H9 (cell line): Measurements from ENCODE around the gene TM4SF1. TPM values are rescaled to one million over a fixed set of nuclear protein-coding genes. Genes with fewer than 3 reads are reported as not detected.

Experiments used
- DNase-seq: peaks from one replicate; pipeline ENCODE4 v3.0.0-alpha.2; 2017
- H2AFZ ChIP-seq: one replicate; pipeline ENCODE4 v1.6.1; 2013; ENCODE audit warnings: mild to moderate bottlenecking, low read length, control low read depth, moderate library complexity
- H2AK5ac ChIP-seq: 2 replicates; pipeline ENCODE4 v1.6.1; 2013; ENCODE audit warnings: low read length, control low read depth, mixed read lengths; ENCODE audit not compliant: insufficient read length
- H2BK120ac ChIP-seq: one replicate; pipeline ENCODE4 v1.6.1; 2013; ENCODE audit warnings: low read depth, mild to moderate bottlenecking, low read length, control low read depth, inconsistent platforms; ENCODE audit not compliant: poor library complexity, severe bottlenecking
- H2BK12ac ChIP-seq: 2 replicates; pipeline ENCODE4 v1.6.1; 2013; ENCODE audit warnings: low read length, control low read depth, mixed read lengths, low read depth; ENCODE audit not compliant: insufficient read length
- H2BK15ac ChIP-seq: 2 replicates; pipeline ENCODE4 v1.6.1; 2013; ENCODE audit warnings: low read depth, low read length, control low read depth
- H2BK20ac ChIP-seq: one replicate; pipeline ENCODE4 v1.6.1; 2013; ENCODE audit warnings: low read depth, mild to moderate bottlenecking, low read length, control low read depth, inconsistent platforms; ENCODE audit not compliant: poor library complexity, severe bottlenecking
- H2BK5ac ChIP-seq: 2 replicates; pipeline ENCODE4 v1.6.1; 2013; ENCODE audit warnings: low read length, control low read depth, mixed read lengths; ENCODE audit not compliant: insufficient read length
- H3K14ac ChIP-seq: 2 replicates; pipeline ENCODE4 v1.6.1; 2013; ENCODE audit warnings: low read length, control low read depth; ENCODE audit not compliant: insufficient read depth
- H3K18ac ChIP-seq: 2 replicates; pipeline ENCODE4 v1.6.1; 2013; ENCODE audit warnings: low read depth, mild to moderate bottlenecking, mixed read lengths, low read length, control low read depth; ENCODE audit not compliant: insufficient read length
- H3K23ac ChIP-seq: 2 replicates; pipeline ENCODE4 v1.6.1; 2013; ENCODE audit warnings: low read length, control low read depth, mixed read lengths, low read depth; ENCODE audit not compliant: insufficient read length
- H3K23me2 ChIP-seq: 2 replicates; pipeline ENCODE4 v1.6.1; 2013; ENCODE audit warnings: low read depth, mild to moderate bottlenecking, mixed read lengths, low read length, control low read depth; ENCODE audit not compliant: insufficient read length, poor library complexity, severe bottlenecking
- H3K27ac ChIP-seq: 2 replicates; pipeline ENCODE4 v1.5.1; 2013; ENCODE audit warnings: low read length, control low read depth, mixed read lengths, low read depth; ENCODE audit not compliant: insufficient read length
- H3K27me3 ChIP-seq: 2 replicates; pipeline ENCODE4 v1.6.1; 2013; ENCODE audit warnings: low read length, control low read depth, inconsistent platforms; ENCODE audit not compliant: insufficient read depth
- H3K4ac ChIP-seq: 2 replicates; pipeline ENCODE4 v1.6.1; 2013; ENCODE audit warnings: low read depth, mild to moderate bottlenecking, control low read depth, inconsistent platforms, low read length, moderate library complexity
- H3K4me1 ChIP-seq: 2 replicates; pipeline ENCODE4 v1.6.1; 2013; ENCODE audit warnings: low read length, control low read depth, inconsistent platforms; ENCODE audit not compliant: insufficient read depth
- H3K4me2 ChIP-seq: 2 replicates; pipeline ENCODE4 v1.6.1; 2013; ENCODE audit warnings: low read length, control low read depth, mixed read lengths; ENCODE audit not compliant: insufficient read length, insufficient read depth
- H3K56ac ChIP-seq: 2 replicates; pipeline ENCODE4 v1.6.1; 2013; ENCODE audit warnings: low read depth, mild to moderate bottlenecking, mixed read lengths, low read length, control low read depth; ENCODE audit not compliant: insufficient read length
- H3K79me1 ChIP-seq: 2 replicates; pipeline ENCODE4 v1.6.1; 2013; ENCODE audit warnings: low read depth, mild to moderate bottlenecking, moderate library complexity, low read length, control low read depth, inconsistent platforms; ENCODE audit not compliant: insufficient read depth, poor library complexity, severe bottlenecking
- H3K79me2 ChIP-seq: 2 replicates; pipeline ENCODE4 v1.6.1; 2013; ENCODE audit warnings: low read length, control low read depth, inconsistent platforms; ENCODE audit not compliant: insufficient read depth
- H3K9ac ChIP-seq: 2 replicates; pipeline ENCODE4 v1.6.1; 2013; ENCODE audit warnings: low read length, control low read depth, mixed read lengths; ENCODE audit not compliant: insufficient read length; ENCODE audit errors: extremely low read depth
- H3K9me3 ChIP-seq: one replicate; pipeline ENCODE4 v1.6.1; 2013; ENCODE audit warnings: low read depth, low read length, inconsistent platforms; ENCODE audit not compliant: control insufficient read depth
- H3T11ph ChIP-seq: one replicate; pipeline ENCODE4 v1.6.1; 2013; ENCODE audit warnings: mild to moderate bottlenecking, low read length, control low read depth, inconsistent platforms
- H4K20me1 ChIP-seq: one replicate; pipeline ENCODE4 v1.6.1; 2013; ENCODE audit not compliant: control insufficient read depth, insufficient read length, insufficient read depth
- H4K5ac ChIP-seq: 2 replicates; pipeline ENCODE4 v1.6.1; 2013; ENCODE audit warnings: low read depth, mild to moderate bottlenecking, mixed read lengths, low read length, control low read depth; ENCODE audit not compliant: insufficient read length
- H4K8ac ChIP-seq: replicated peaks from 2 replicates; pipeline ENCODE4 v1.6.1; 2013; ENCODE audit warnings: low read length, control low read depth, mixed read lengths, low read depth; ENCODE audit not compliant: insufficient read length
- H4K91ac ChIP-seq: 2 replicates; pipeline ENCODE4 v1.6.1; 2013; ENCODE audit warnings: low read depth, mild to moderate bottlenecking, moderate library complexity, mixed read lengths, low read length, control low read depth; ENCODE audit not compliant: insufficient read length
- H3K27ac Mint-ChIP-seq, 3 experiments: 2 replicates in 2 of 3; 3 replicates in 1 of 3; pipeline ENCODE4 v1.8.0; 2020 to 2021; ENCODE audit warnings: mixed read lengths in 3 of 3, mild to moderate bottlenecking in 1 of 3, moderate library complexity in 1 of 3
- H3K27me3 Mint-ChIP-seq: 2 replicates; pipeline ENCODE4 v1.8.0; 2021; ENCODE audit warnings: low read depth, mild to moderate bottlenecking, moderate library complexity, mixed read lengths
- H3K36me3 Mint-ChIP-seq, 3 experiments: 2 replicates in 2 of 3; 3 replicates in 1 of 3; pipeline ENCODE4 v1.8.0; 2020 to 2021; ENCODE audit warnings: low read depth in 3 of 3, mixed read lengths in 3 of 3; ENCODE audit not compliant: insufficient read depth in 1 of 3
- H3K4me1 Mint-ChIP-seq, 2 experiments: 2 replicates each; pipeline ENCODE4 v1.8.0; 2020; ENCODE audit warnings: mixed read lengths in 2 of 2
- H3K4me3 Mint-ChIP-seq, 2 experiments: 2 replicates in 1 of 2; 3 replicates in 1 of 2; pipeline ENCODE4 v1.8.0; 2020 to 2021; ENCODE audit warnings: mild to moderate bottlenecking in 2 of 2, mixed read lengths in 2 of 2, moderate library complexity in 1 of 2
- H3K9me3 Mint-ChIP-seq, 2 experiments: 2 replicates in 1 of 2; 3 replicates in 1 of 2; pipeline ENCODE4 v1.8.0; 2020; ENCODE audit warnings: mild to moderate bottlenecking in 2 of 2, mixed read lengths in 2 of 2, moderate library complexity in 1 of 2
- CTCF ChIP-seq: fragments of 200-600 bp; sonication (generic); conservative IDR thresholded peaks from 3 replicates; pipeline ENCODE4 v1.8.0; 2021; ENCODE audit warnings: antibody characterized with exemption, mild to moderate bottlenecking
- WGBS: extraction: QIAGEN DNeasy Blood & Tissue Kit; methylation state at CpG from one replicate; pipeline ENCODE4 v1.1.7; 2013; ENCODE audit warnings: missing lambda C conversion rate, low lambda C conversion rate, mixed read lengths; ENCODE audit not compliant: insufficient read length; ENCODE audit errors: extremely low coverage; 5-methylcytosine and 5-hydroxymethylcytosine counted together
- total RNA-seq: library from RNA; stranded (reverse); gene quantifications from 2 replicates; pipeline ENCODE4 v1.2.1, GENCODE V29; 2021

Gene TM4SF1
- total RNA-seq, 1 experiment from 2014 or later, result 1.2 TPM

GRCh38 chr3:149382101-149382467 is 4.6 kb upstream of the TM4SF1 start:
- Histone ChIP-seq H3T11ph (no peak overlapping the region), H2AFZ (no peak overlapping the region), H3K14ac (no peak overlapping the region), H3K79me1 (no peaks in the 10 kb centered on the region), H3K9me3 (no peaks in the 10 kb centered on the region), H2AK5ac (no peak overlapping the region), H2BK15ac (no peak overlapping the region), H4K20me1 (no peaks in the 10 kb centered on the region), H3K4me2 (no peak overlapping the region), H3K27ac (no peak overlapping the region), H2BK120ac (no peak overlapping the region), H3K27me3 (no peaks in the 10 kb centered on the region), H3K79me2 (no peaks in the 10 kb centered on the region), H2BK20ac (no peak overlapping the region), H3K9ac (no peak overlapping the region), H4K91ac (no peak overlapping the region), H3K4me1 (no peaks in the 10 kb centered on the region; the same call in 1 of the 2 replicates), H2BK12ac (no peak overlapping the region), H2BK5ac (no peak overlapping the region), H3K56ac (no peak overlapping the region), H3K4ac (no peak overlapping the region), H4K8ac (no peak overlapping the region), H3K18ac (no peak overlapping the region), H3K23ac (no peak overlapping the region), H3K23me2 (no peaks in the 10 kb centered on the region), H4K5ac (no peak overlapping the region)
- Mint-ChIP-seq H3K4me1 (peaks cover 13 to 18% of the 10 kb centered on the region in 2 experiments), H3K27me3 (no peaks in the 10 kb centered on the region; the same call in 1 of the 2 replicates), H3K9me3 (peaks cover 22 to 25% of the 10 kb centered on the region in 2 experiments), H3K36me3 (peaks cover 8 to 23% (median 14%) of the 10 kb centered on the region in 3 experiments), H3K4me3 (no peak overlapping the region), H3K27ac (no peak overlapping the region)
- TF ChIP-seq CTCF, result no peak
- DNase-seq, result no peak
- WGBS, result no CpG with 5 or more reads among the region's 4 CpGs
